HG03159 (cell line): ENCODE data around the gene TRIM71.
"Not testable (repeated sequence)": the region's sequence is repeated elsewhere in the genome, so short reads cannot be mapped to it uniquely, and the experiment has no call there.

Experiments
- ATAC-seq: cut with Tn5 transposase; IDR thresholded peaks from one replicate; pipeline ENCODE4 v1.9.1; 2021; ENCODE audit warnings: mild to moderate bottlenecking, moderate library complexity; ENCODE audit not compliant: unreplicated experiment

TRIM71 gene

DNA sequence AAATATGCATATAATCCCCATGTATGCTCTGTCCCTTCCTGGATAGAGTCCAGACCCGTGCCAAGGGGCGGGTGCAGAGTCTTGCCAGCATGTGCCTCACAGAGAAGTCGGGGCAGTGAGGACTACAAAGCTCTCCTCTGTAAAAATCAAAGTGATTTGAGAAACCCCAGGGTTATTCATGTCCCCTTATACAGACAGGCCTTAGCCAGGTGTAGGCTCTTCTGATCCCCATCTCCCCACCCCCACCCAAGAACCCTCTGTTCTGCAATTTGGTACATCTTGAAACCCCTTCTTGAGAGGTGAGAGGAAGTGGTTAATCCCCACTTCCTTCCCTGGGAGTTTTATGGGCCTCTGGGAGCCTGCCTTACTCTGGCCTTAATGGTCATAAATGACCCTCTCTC is 24.7 kb downstream of the TRIM71 start:
- no peak for ATAC-seq

GRCh38 chr3:32842987-32843386 is 25.2 kb downstream of the TRIM71 start:
- no peak for ATAC-seq

DNA sequence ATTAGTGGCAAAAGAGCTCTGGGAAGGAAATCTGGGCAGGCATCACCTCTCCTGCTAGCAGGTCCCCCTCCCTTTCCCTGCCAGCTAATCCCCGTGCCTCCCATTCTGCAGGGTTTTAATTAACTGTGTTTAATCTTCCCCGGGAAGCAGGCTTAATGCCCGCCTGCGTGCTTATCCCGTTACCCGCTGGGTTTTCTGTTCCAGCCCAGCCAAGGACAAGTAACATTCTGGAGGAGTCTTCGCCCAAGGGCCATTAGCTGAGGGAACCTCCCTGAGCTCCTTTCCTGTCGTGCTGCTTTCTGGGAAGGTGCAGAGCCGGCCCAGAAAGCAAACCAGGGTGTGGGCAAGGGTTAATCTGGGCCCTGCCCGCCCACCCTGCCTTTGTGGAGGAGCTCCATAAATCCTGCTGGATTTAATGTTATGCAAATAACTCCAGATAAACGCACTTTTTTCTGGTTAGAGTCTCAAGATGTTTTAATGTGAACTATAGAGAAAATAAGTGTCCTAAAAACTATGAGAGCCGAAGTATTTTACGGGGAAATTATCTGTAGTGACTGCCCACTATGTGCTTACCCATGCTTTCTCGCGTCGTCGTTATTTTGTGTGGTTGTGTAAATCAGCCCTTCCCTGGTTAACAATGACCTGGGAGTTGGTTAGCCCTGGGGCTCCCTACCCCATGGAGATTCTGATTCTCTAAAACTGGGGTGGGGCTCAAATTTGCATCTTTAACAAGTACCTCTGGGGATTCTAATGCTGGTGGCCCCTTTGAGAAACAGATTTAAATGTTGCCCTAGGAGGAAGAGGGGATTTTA is 25.9 kb downstream of the TRIM71 start:
- no peak for ATAC-seq

DNA sequence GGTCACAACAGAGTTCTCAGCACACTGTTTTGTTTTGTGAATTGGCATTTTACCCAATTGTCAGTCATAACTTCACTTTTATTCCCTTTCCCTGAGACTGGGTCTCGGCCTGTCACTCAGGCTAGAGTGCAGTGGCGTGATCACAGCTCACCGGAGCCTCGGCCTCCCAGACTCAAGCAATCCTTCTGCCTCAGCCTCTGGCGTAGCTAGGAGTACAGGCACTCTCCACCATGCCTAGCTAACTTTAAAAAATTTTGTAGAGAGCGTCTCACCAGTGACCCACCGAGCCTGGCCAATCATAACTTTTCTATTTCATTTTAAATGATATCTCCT is 26.5 kb downstream of the TRIM71 start:
- ATAC-seq = no peak

DNA sequence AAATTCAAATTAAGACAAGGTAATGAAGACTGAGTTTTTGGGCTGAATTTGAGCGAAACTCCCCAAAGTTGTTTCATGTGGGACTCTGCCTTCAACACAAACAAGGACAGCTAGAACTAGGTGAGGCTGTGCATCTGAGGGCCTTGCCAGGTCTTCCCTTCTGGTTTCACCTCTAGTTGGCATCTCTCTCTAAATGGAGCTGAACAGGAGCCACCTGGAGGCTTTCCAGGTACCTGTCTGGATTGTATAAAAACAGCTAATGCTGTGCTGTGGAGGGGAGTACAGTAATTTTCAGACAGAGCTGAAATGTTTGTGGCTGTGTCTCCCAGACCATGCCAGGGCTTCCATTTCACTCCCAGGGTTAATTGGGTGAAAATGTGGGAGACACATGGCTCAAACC is 27.1 kb downstream of the TRIM71 start:
- ATAC-seq = no peak

DNA sequence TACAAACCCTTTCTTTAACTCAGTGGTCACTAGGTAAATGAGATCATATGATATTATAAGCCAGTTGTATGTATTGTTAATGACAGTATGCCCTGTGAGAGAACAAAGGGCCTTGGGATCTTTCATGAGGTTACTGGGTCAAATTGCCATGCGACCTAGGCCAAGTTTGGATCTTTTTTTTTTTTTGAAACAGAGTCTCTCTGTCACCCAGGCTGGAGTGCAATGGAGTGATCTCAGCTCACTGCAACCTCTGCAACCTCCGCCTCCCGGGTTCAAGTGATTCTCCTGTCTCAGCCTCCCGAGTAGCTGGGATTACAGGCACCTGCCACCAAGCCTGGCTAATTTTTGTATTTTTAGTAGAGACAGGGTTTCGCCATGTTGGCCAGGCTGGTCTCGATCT is 27.7 kb downstream of the TRIM71 start:
- ATAC-seq = not testable (repeated sequence)

GRCh38 chr3:32847045-32847444 is 29.2 kb downstream of the TRIM71 start:
- not testable (repeated sequence) for ATAC-seq

GRCh38 chr3:32847528-32847927 is 29.7 kb downstream of the TRIM71 start:
- ATAC-seq = no peak

- no peak for ATAC-seq
These were observed 30.4 kb downstream of the TRIM71 start for GRCh38 chr3:32848215-32848614.

DNA sequence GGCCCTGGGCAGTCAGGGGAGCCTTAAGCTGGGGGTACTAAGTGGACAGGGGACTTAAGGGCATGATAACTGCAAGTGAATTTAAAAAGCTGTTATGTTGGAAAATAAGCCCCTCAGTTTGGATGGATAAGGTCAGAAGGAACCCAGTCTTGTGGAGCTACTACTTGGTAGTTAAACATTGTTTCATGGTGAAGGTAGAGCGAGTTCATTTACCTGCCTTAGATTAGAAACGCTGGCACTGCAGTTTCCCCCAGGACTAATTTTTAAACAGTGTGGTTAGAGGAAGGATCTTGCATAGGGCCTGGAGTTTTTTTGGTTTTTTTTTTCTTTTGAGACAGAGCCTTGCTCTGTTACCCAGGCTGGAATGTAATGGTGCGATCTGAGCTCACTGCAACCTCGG is 31.2 kb downstream of the TRIM71 start:
- ATAC-seq = no peak

DNA sequence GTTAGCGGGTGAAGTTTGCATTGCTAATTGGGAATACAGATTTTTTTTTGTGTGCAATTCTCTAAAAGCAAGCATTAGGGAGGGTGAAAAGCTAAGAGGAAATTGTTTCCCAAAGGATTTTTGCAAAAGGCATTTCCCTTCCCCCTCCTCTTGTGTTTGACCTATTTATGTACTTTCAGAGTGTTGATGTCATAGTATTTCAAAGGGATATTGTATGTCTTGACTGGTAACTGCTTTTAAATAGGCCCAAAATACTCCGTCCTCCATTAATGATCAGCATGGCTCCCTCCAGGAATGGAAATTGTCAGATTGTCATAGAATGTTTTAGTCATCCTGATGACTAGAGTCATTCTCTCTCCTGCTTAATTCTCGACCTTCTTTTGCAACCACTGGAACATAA is 32.4 kb downstream of the TRIM71 start:
- no peak for ATAC-seq

GRCh38 chr3:32850636-32851035 is 32.8 kb downstream of the TRIM71 start:
- ATAC-seq = no peak

- ATAC-seq = no peak
These were observed 34.3 kb downstream of the TRIM71 start for GRCh38 chr3:32852146-32852545.

- no peak for ATAC-seq
These were observed 37.7 kb downstream of the TRIM71 start for GRCh38 chr3:32855350-32855953.

- ATAC-seq = no peak
These were observed 38.6 kb downstream of the TRIM71 start for GRCh38 chr3:32856355-32856889.

DNA sequence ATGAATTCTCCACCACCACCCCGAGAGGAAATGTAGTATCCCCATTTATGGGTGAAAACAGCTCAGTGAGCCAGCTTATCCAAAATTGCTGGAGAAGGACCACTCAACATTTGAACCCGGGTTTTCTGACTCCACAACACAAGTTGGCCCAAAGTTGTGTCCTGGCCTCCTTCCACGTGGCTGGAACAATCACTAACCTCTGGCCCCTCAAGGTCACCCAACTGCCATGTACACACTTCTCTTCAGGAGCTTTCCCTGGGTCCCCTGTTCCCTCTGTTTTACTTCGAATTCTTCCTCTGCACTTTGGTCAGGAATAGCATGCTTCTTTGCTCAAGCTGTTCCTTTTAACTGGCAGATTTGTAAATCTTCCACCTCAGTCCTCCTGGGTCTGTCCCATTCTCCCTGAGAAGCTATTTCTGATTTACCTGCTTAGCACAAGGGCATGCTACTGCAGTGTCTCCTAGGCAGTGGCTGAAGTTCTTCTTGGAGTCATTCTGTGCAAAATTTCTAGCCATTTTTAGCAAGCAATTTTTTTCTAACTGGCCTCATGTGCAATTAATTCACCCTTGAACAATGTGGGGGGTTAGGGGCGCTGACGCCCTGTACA is 39.2 kb downstream of the TRIM71 start:
- ATAC-seq = no peak

DNA sequence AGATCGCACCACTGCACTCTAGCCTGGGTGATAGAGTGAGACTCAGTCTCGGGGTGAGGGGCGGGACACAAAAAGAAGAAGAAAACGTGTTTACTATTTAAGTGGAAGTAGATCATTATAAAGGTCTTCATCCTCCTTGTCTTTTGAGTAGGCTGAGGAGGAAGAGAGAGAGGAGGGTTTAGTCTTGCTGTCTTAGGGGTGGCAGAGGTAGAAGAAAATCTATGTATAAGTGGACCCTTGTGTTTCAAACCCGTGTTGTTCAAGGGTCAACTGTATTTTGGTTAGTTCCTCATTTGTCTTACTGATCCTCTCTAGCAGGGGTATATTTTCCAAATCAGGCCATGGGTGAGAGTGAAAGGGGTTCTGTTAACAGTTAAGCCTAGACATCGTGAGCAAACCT is 40.1 kb downstream of the TRIM71 start:
- ATAC-seq = no peak

- ATAC-seq = no peak
These were observed 41.9 kb downstream of the TRIM71 start for GRCh38 chr3:32859604-32860237.

- no peak for ATAC-seq
These were observed 42.7 kb downstream of the TRIM71 start for GRCh38 chr3:32860499-32860898.

DNA sequence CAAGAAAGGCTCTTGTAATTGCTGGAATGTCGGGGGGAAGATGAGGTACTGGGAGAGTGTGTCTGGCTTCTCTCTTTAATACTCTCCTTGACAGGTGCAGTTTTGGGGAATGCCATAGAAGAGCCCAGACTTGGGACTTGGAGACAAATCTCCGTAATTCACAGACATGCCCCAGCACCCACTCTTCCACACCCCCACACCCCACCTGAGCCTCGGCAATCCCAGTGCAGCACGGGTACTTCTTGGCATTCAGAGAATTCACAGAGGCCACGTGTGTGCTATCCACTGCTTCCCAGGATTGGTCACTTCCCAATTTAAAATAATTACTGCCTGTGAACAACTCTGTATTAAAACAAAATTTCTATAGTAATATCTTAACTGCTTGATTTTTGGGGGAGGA is 43.9 kb downstream of the TRIM71 start:
- ATAC-seq = no peak

- no peak for ATAC-seq
These were observed 44.6 kb downstream of the TRIM71 start for GRCh38 chr3:32862247-32862935.
